GM23338 (cell line): ENCODE measurements around the gene RBM11. TPM values are rescaled to one million over a fixed set of nuclear protein-coding genes. Genes with fewer than 3 reads are reported as not detected.

Source experiments
- ATAC-seq: fragments of 200-7000 bp; cut with Tn5 transposase; 3 replicates; pipeline ENCODE4 v1.9.1; 2020
- DNase-seq: peaks from one replicate; pipeline ENCODE4 v3.0.0-alpha.2; 2015; ENCODE audit warnings: low spot score
- H2AFZ ChIP-seq: fragments of 200-600 bp; sonication (generic); 2 replicates; pipeline ENCODE4 v1.8.0; 2016; ENCODE audit warnings: antibody characterized with exemption, mild to moderate bottlenecking, moderate library complexity
- H3F3A ChIP-seq: fragments of 200-600 bp; sonication (generic); replicated peaks from 2 replicates; pipeline ENCODE4 v1.8.0; 2017; ENCODE audit warnings: antibody characterized with exemption, mixed run types, low read depth
- H3K27ac ChIP-seq: fragments of 200-600 bp; sonication (generic); 2 replicates; pipeline ENCODE4 v1.6.1; 2016; ENCODE audit warnings: low read depth
- H3K27me3 ChIP-seq: fragments of 200-600 bp; sonication (generic); 2 replicates; pipeline ENCODE4 v1.8.0; 2016; ENCODE audit warnings: mild to moderate bottlenecking, mixed run types, moderate library complexity; ENCODE audit not compliant: insufficient read depth
- H3K36me3 ChIP-seq: fragments of 200-600 bp; sonication (generic); 2 replicates; pipeline ENCODE4 v1.8.0; 2016; ENCODE audit warnings: mild to moderate bottlenecking; ENCODE audit not compliant: insufficient read depth
- H3K4me1 ChIP-seq: fragments of 200-600 bp; sonication (generic); 2 replicates; pipeline ENCODE4 v1.8.0; 2016; ENCODE audit warnings: mild to moderate bottlenecking, moderate library complexity; ENCODE audit not compliant: insufficient read depth
- H3K4me2 ChIP-seq: fragments of 200-600 bp; sonication (generic); 2 replicates; pipeline ENCODE4 v1.7.1; 2017; ENCODE audit warnings: mixed run types
- H3K4me3 ChIP-seq: fragments of 200-600 bp; sonication (generic); 2 replicates; pipeline ENCODE4 v1.6.1; 2016; ENCODE audit warnings: mixed run types
- H3K79me2 ChIP-seq: fragments of 200-600 bp; sonication (generic); replicated peaks from 2 replicates; pipeline ENCODE4 v1.8.0; 2017; ENCODE audit warnings: mild to moderate bottlenecking; ENCODE audit not compliant: insufficient read depth
- H3K9me2 ChIP-seq: fragments of 200-600 bp; sonication (generic); 2 replicates; pipeline ENCODE4 v1.8.0; 2017; ENCODE audit not compliant: insufficient read depth
- H4K20me1 ChIP-seq: fragments of 200-600 bp; sonication (generic); replicated peaks from 2 replicates; pipeline ENCODE4 v1.8.0; 2017; ENCODE audit warnings: mild to moderate bottlenecking; ENCODE audit not compliant: insufficient read depth
- H3K27ac Mint-ChIP-seq: 2 replicates; pipeline ENCODE4 v1.8.0; 2020; ENCODE audit warnings: inconsistent platforms, mild to moderate bottlenecking, moderate library complexity, mixed read lengths
- H3K27me3 Mint-ChIP-seq: 3 replicates; pipeline ENCODE4 v1.8.0; 2022; ENCODE audit warnings: low read depth, mild to moderate bottlenecking, moderate library complexity, mixed read lengths, inconsistent platforms; ENCODE audit not compliant: insufficient read depth, poor library complexity
- H3K36me3 Mint-ChIP-seq: 3 replicates; pipeline ENCODE4 v1.8.0; 2021; ENCODE audit warnings: low read depth, mild to moderate bottlenecking, inconsistent platforms, moderate library complexity, mixed read lengths
- H3K4me1 Mint-ChIP-seq: 3 replicates; pipeline ENCODE4 v1.8.0; 2020; ENCODE audit warnings: mild to moderate bottlenecking, inconsistent platforms, mixed read lengths
- H3K4me3 Mint-ChIP-seq: 3 replicates; pipeline ENCODE4 v1.8.0; 2021; ENCODE audit warnings: moderate library complexity, mild to moderate bottlenecking, inconsistent platforms, mixed read lengths
- H3K9me3 Mint-ChIP-seq: 3 replicates; pipeline ENCODE4 v1.8.0; 2020; ENCODE audit warnings: moderate library complexity, mild to moderate bottlenecking, inconsistent platforms, mixed read lengths
- CREB1 ChIP-seq: fragments of 250-450 bp; sonication (Bioruptor Pico); IDR thresholded peaks from 2 replicates; pipeline ENCODE4 v1.5.0; 2020; ENCODE audit warnings: low read depth, mild to moderate bottlenecking, moderate library complexity
- CTCF ChIP-seq, 2 experiments: fragments of 200-600 bp in 1 of 2; sonication (generic) in 1 of 2; conservative IDR thresholded peaks; 2 replicates each; pipeline versions ENCODE4 v1.5.1 to v1.6.1; 2016 to 2017; ENCODE audit warnings: antibody characterized with exemption in 2 of 2, low read depth in 2 of 2, mild to moderate bottlenecking in 2 of 2, moderate library complexity in 1 of 2
- ETS1 ChIP-seq: IDR thresholded peaks from 2 replicates; pipeline ENCODE4 v1.6.1; 2016; ENCODE audit warnings: antibody characterized with exemption
- EZH2 ChIP-seq: fragments of 200-600 bp; sonication (generic); IDR thresholded peaks from one replicate; pipeline ENCODE4 v1.8.0; 2017; ENCODE audit warnings: antibody characterized with exemption, mild to moderate bottlenecking, low read depth; ENCODE audit not compliant: unreplicated experiment
- EZH2phosphoT487 ChIP-seq: fragments of 200-600 bp; sonication (generic); IDR thresholded peaks from one replicate; pipeline ENCODE4 v1.8.1; 2018; ENCODE audit warnings: antibody characterized with exemption; ENCODE audit not compliant: unreplicated experiment
- JUNB ChIP-seq: IDR thresholded peaks from one replicate; pipeline ENCODE4 v1.6.1; 2016; ENCODE audit warnings: antibody characterized with exemption; ENCODE audit not compliant: unreplicated experiment
- NANOG ChIP-seq: IDR thresholded peaks from 2 replicates; pipeline ENCODE4 v1.6.1; 2016; ENCODE audit warnings: antibody characterized with exemption, borderline replicate concordance
- POLR2AphosphoS5 ChIP-seq: IDR thresholded peaks from 2 replicates; pipeline ENCODE4 v1.6.1; 2016; ENCODE audit warnings: antibody characterized with exemption, low read depth
- REST ChIP-seq: IDR thresholded peaks from one replicate; pipeline ENCODE4 v1.6.1; 2018; ENCODE audit warnings: antibody characterized with exemption; ENCODE audit not compliant: unreplicated experiment
- STAT1 ChIP-seq: IDR thresholded peaks from one replicate; pipeline ENCODE4 v1.6.1; 2016; ENCODE audit warnings: antibody characterized with exemption; ENCODE audit not compliant: unreplicated experiment
- ZNF114 ChIP-seq: fragments of 250-450 bp; sonication (Bioruptor Pico); IDR thresholded peaks from 2 replicates; pipeline ENCODE4 v1.5.0; 2020; ENCODE audit warnings: mild to moderate bottlenecking, moderate library complexity
- ZNF331 ChIP-seq: fragments of 250-450 bp; sonication (Bioruptor Pico); IDR thresholded peaks from 2 replicates; pipeline ENCODE4 v1.5.0; 2020; ENCODE audit warnings: low read depth, mild to moderate bottlenecking, moderate library complexity
- ZNF462 ChIP-seq: fragments of 250-450 bp; sonication (Bioruptor Pico); IDR thresholded peaks from 2 replicates; pipeline ENCODE4 v1.5.0; 2020; ENCODE audit warnings: mild to moderate bottlenecking, moderate library complexity
- polyA plus RNA-seq: library from polyadenylated mRNA; unstranded; fragments of >200 nt; fragmentation: Nextera tagmentation; extraction: Ambion mirVana; gene quantifications from 2 replicates; pipeline ENCODE4 v1.2.1, GENCODE V29; 2016
- total RNA-seq: library from RNA; depleted of rRNA; stranded (reverse); fragments of >200 nt; shearing (Covaris generic); gene quantifications from 2 replicates; pipeline ENCODE4 v1.2.3, GENCODE V29; 2014

The RBM11 gene
- total and polyA plus RNA-seq, 2 experiments from 2014 or later: 6.3 to 8.3 TPM

- no peak overlapping the region for H3K27ac Mint-ChIP-seq
Measured at GRCh38 chr21:14265023-14265422, 49.1 kb downstream of the RBM11 start.

More at GRCh38 chr21:14265023-14265422, 49.1 kb downstream of the RBM11 start:
- Histone ChIP-seq H3K4me2 (no peak overlapping the region), H3K36me3 (no peaks in the 10 kb centered on the region), H3K9me2 (no peaks in the 10 kb centered on the region), H3K27me3 (no peaks in the 10 kb centered on the region), H3F3A (no peaks in the 10 kb centered on the region), H4K20me1 (no peaks in the 10 kb centered on the region), H2AFZ (no peak overlapping the region), H3K27ac (no peak overlapping the region), H3K4me3 (no peak overlapping the region), H3K79me2 (no peaks in the 10 kb centered on the region), H3K4me1 (no peaks in the 10 kb centered on the region)
- H3K4me3 Mint-ChIP-seq: no peak overlapping the region
- no peaks in the 10 kb centered on the region for H3K4me1 Mint-ChIP-seq
- DNase-seq (no peak), ATAC-seq (no peak)
- H3K27me3 Mint-ChIP-seq: no peaks in the 10 kb centered on the region
- H3K9me3 Mint-ChIP-seq: no peaks in the 10 kb centered on the region
- TF ChIP-seq JUNB (no peak), ZNF114 (no peak), ZNF331 (CRISPR knock-in tag) (no peak), EZH2phosphoT487 (no peak), CREB1 (CRISPR knock-in tag) (no peak), REST (no peak), CTCF (conservative IDR thresholded peaks at IDR 0.05; ENCODE audit: low read depth in 2 of 2) (no peak), ZNF462 (no peak), POLR2AphosphoS5 (no peak), EZH2 (no peak), ETS1 (no peak), NANOG (no peak), STAT1 (no peak)
- no peaks in the 10 kb centered on the region for H3K36me3 Mint-ChIP-seq
